GM03348 (cell line): ENCODE results near the gene DTNA.
A peak's percentile ranks its signal among the peaks of the same experiment; 100 is the strongest.

Experiments used
- DNase-seq: peaks from one replicate; pipeline ENCODE4 v3.0.0; 2012; ENCODE audit warnings: low spot score

The DTNA gene

GRCh38 chr18:34807106-34807796, 97.2 kb downstream of the DTNA start:
- DNase-seq: no peak

GRCh38 chr18:34808389-34808788, 98.3 kb downstream of the DTNA start:
- no peak for DNase-seq

- peak; percentile 50 for DNase-seq
Measured at GRCh38 chr18:34809451-34810072, 99.5 kb downstream of the DTNA start.

DNA sequence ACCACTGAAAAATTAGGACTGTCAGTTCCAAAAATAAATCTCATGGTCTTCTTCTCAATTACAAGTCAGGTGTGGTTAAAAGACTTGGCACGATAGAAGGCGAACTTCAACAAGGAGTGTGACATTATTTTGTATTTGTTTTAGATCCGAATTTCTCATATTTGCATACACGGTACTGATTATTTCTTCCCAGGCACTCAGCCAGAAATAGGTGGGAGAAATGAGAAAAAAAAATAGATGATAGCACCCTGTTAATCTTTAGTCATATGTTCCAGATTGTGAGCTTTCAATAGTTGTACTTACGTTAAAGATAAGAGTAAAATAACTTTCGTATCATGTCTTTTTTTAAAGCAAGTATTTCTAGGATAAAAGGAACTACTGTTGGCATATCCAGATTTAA, 106.1 kb downstream of the DTNA start:
- DNase-seq: no peak

- no peak for DNase-seq
Measured at GRCh38 chr18:34817636-34818035, 107.5 kb downstream of the DTNA start.

DNA sequence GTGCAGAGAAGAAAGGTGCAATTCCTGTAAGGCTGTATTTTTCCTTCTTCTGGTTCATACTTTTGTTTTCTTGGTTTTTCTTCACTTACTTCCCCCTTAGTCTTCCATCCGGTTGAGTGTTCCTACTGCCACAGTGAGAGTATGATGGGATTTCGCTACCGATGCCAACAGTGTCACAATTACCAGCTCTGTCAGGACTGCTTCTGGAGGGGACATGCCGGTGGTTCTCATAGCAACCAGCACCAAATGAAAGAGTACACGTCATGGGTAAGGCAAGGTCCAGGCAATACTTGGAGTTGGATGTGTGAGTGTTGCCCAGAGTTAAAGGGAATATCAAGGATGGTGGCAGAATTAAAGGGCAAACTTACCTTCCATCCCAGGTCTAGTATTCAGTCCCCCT, 108.0 kb downstream of the DTNA start:
- DNase-seq: no peak

- no peak for DNase-seq
Measured at GRCh38 chr18:34820360-34821065, 110.4 kb downstream of the DTNA start.

GRCh38 chr18:34821669-34822210, 111.6 kb downstream of the DTNA start:
- DNase-seq: no peak

GRCh38 chr18:34828093-34828492, 118.0 kb downstream of the DTNA start:
- no peak for DNase-seq

- no peak for DNase-seq
Measured at GRCh38 chr18:34834897-34835296, 124.8 kb downstream of the DTNA start.

GRCh38 chr18:34835466-34835865, 125.4 kb downstream of the DTNA start:
- DNase-seq: no peak

- no peak for DNase-seq
Measured at GRCh38 chr18:34837769-34838272, 127.7 kb downstream of the DTNA start.

DNA sequence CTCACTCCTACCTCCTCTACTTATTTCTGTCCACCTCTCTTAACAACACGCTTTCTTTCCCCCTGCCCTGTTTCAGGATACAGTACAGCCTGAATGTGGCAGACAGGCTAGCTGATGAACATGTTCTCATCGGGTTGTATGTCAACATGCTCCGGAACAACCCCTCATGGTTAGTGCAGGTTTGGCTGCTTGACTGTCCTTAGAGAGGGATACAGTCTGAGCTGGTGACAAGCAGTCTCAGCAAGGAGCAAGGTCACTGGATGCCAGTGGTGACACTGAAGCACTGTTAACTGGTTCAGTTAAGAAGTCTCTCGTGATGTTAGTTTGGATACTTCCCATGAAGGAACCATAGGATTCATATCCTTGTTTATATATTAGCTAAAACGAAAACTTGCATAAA, 128.6 kb downstream of the DTNA start:
- DNase-seq: no peak

DNA sequence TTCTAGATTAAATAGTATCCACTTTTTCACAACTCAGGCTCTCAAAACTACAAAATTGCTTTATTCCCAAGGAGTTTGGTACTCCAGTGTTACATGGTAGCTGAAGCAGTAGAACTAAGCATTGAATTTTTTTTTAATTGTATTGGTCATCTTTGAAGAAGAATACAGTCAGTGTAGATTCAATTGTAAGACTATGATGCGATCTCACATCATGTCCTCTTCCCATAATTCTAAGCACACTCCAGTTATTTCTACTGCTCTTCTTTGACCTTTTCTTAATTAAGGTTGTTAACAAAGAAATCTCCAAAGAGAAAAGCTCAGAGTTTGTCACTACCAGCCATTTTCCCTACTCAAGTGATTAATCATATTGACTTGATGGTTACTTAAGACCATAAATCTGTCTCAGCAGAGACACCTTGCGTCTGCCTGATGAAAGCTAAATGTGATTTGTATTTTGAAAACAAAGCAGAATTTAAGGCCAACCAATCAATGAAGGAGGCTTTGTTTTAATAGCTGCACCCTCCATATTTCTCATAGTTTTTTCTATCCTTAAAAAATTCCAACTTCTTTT, 130.2 kb downstream of the DTNA start:
- no peak for DNase-seq

DNA sequence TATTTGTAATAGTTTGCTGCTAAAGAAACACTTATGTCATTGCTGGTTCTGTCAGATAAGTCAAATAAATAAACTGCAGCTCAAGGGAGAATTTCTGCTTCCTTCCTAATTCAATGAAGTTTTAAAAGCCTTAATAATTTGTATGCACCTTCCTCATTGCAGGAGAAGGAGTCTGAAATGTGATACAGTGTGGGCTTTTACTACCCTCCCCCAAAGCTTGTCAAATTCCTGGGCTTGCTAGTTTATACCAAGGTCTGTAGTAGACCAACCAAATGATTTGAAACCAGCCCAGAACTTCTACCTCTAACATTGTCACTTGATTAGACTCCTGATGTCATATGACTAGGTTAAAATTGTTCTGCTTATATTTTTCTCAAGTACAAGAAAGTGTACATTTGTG, 131.8 kb downstream of the DTNA start:
- no peak for DNase-seq

- DNase-seq: no peak
Measured at GRCh38 chr18:34844072-34844471, 134.0 kb downstream of the DTNA start.

DNA sequence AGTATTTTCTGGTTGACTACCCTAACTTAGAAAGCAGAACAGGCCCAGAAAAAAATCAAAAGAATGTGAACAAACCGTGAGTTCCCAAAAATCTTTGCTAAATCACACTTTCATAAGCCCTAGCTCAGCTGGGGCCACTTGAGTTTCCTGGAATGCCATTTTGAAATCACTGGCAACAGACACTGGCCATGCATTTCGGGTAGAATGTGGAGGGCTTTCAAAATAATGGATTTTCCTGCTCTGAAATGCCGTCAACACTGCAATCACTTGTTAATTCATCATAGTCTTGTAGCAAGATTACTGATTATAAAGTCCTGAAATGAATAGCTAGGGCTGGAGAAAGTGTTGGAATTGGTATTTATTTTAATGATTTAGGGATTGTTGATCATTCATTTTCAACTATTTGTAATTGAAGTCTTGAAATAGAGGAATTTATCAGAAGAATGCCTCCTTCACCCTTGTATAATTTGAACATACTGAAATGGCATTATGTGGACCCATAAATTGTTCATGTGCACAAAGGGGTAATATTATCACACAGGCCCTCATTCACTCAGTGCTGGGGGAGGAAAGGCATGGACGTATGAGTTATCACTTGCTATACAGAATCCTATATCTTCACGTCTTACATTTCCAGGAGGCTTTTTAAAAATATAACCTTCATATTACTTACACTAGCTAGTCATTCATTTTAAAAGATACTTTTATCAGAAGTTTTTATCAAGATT, 134.8 kb downstream of the DTNA start:
- no peak for DNase-seq

DNA sequence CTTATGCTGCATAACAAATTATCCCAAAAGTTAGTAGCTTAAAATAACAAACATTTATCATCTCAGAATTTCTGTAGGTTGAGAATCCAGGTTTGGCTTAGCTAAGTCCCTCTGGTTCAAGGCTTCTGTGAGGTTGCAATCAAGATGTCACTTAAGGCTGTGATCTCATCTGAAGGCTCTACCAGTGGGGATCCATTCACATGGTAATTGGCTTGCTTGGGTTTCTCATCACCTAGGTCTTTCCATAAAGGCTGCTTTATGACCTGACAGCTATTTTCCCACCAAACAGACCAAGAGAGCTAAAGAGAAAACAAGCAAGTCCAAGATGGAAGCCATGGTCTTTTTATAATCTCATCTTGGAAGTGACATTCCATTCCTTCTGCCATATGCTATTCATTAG, 137.3 kb downstream of the DTNA start:
- no peak for DNase-seq

DNA sequence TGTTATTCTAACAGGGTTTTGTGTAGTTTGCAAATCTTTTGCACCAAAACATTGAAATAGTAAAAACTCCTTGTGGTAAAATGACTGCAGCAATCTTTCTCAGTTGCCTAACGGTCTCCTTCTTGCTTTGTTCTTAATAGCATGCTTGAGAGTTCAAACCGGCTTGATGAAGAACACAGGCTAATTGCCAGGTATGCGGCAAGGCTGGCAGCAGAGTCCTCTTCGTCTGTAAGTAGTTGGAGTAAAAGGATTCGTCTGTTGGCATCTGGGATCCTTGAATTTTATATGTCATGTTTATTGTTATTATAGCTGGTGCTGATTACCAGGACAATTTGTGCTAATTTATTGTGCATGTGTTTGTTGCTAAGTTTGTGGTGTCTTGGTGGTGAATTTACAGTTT, 138.1 kb downstream of the DTNA start:
- DNase-seq: no peak

GRCh38 chr18:34848695-34849094, 138.6 kb downstream of the DTNA start:
- no peak for DNase-seq

DNA sequence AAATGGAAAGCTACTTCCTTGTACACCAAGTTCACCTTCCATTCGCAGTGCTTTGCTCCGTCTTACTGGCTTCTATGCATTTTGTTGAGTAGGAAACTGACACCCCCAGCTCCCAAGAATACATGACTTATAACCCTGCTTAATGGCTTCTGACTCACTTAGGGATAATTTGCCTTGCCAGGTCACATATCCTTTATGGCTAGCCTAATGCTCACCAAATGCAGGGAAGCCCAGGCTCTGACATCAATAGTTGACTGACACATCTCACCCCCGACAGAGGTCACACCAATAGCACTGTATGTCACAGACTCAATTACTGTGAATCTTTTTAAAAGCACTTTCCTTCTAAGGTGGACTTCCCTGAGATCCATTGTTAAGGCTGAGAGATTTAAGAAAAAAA, 147.2 kb downstream of the DTNA start:
- no peak for DNase-seq

GRCh38 chr18:34858188-34858587, 148.1 kb downstream of the DTNA start:
- DNase-seq: no peak
